ENCODE measurements around the gene COPS2.

- TF ChIP-seq REST (IDR thresholded peaks at IDR 0.05; ENCODE audit: insufficient replicate concordance, low read depth): no peak
- TF ChIP-seq, protein P1, sequence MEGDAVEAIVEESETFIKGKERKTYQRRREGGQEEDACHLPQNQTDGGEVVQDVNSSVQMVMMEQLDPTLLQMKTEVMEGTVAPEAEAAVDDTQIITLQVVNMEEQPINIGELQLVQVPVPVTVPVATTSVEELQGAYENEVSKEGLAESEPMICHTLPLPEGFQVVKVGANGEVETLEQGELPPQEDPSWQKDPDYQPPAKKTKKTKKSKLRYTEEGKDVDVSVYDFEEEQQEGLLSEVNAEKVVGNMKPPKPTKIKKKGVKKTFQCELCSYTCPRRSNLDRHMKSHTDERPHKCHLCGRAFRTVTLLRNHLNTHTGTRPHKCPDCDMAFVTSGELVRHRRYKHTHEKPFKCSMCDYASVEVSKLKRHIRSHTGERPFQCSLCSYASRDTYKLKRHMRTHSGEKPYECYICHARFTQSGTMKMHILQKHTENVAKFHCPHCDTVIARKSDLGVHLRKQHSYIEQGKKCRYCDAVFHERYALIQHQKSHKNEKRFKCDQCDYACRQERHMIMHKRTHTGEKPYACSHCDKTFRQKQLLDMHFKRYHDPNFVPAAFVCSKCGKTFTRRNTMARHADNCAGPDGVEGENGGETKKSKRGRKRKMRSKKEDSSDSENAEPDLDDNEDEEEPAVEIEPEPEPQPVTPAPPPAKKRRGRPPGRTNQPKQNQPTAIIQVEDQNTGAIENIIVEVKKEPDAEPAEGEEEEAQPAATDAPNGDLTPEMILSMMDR (IDR thresholded peaks at IDR 0.05; ENCODE audit: insufficient read depth, low read length): peak; percentile 51
- no peak for TF ChIP-seq GABPA (IDR thresholded peaks at IDR 0.05; ENCODE audit: low read depth)
These were observed 9.5 kb downstream of the COPS2 start for GRCh38 chr15:49145651-49146609.
